SK-N-SH treated with all-trans-retinoic acid at 6 μM for 48 hours (cell line): Measurements from ENCODE around the gene MRPL52.
"Not testable (repeated sequence)": the region's sequence is repeated elsewhere in the genome, so short reads cannot be mapped to it uniquely, and the experiment has no call there.

Source experiments
- ATAC-seq: fragments of 200-7000 bp; cut with Tn5 transposase; 3 replicates; pipeline ENCODE4 v1.9.1; 2020; ENCODE audit warnings: mild to moderate bottlenecking, moderate library complexity
- ARNTL ChIP-seq: fragments of 450-650 bp; formaldehyde crosslinking; IDR thresholded peaks from 2 replicates; pipeline ENCODE4 v1.5.0; 2020; ENCODE audit warnings: low read depth, mild to moderate bottlenecking, moderate library complexity, borderline replicate concordance
- BACH2 ChIP-seq: fragments of 250-450 bp; sonication (Bioruptor Pico); IDR thresholded peaks from 2 replicates; pipeline ENCODE4 v1.9.0; 2021; ENCODE audit warnings: mild to moderate bottlenecking, borderline replicate concordance
- CREB5 ChIP-seq: fragments of 250-450 bp; sonication (Bioruptor Pico); IDR thresholded peaks from 2 replicates; pipeline ENCODE4 v1.5.1; 2020; ENCODE audit warnings: low read depth, mild to moderate bottlenecking, moderate library complexity
- CSDC2 ChIP-seq: fragments of 250-450 bp; sonication (Bioruptor Pico); IDR thresholded peaks from 2 replicates; pipeline ENCODE4 v1.5.0; 2020; ENCODE audit warnings: mild to moderate bottlenecking, moderate library complexity
- ESRRG ChIP-seq: fragments of 250-450 bp; sonication (Bioruptor Pico); IDR thresholded peaks from 2 replicates; pipeline ENCODE4 v1.6.1; 2021; ENCODE audit warnings: mild to moderate bottlenecking
- GLIS3 ChIP-seq: fragments of 250-450 bp; sonication (Bioruptor Pico); IDR thresholded peaks from 2 replicates; pipeline ENCODE4 v1.5.0; 2020; ENCODE audit warnings: mild to moderate bottlenecking, moderate library complexity
- ISL1 ChIP-seq: fragments of 250-450 bp; sonication (Bioruptor Pico); IDR thresholded peaks from 2 replicates; pipeline ENCODE4 v2.1.2; 2022; ENCODE audit warnings: mild to moderate bottlenecking, moderate library complexity
- PATZ1 ChIP-seq: fragments of 250-450 bp; sonication (Bioruptor Pico); IDR thresholded peaks from 2 replicates; pipeline ENCODE4 v1.8.0; 2020; ENCODE audit warnings: mild to moderate bottlenecking, moderate library complexity, borderline replicate concordance
- RARB ChIP-seq: fragments of 250-450 bp; sonication (Bioruptor Pico); IDR thresholded peaks from 2 replicates; pipeline ENCODE4 v1.8.0; 2021; ENCODE audit warnings: mild to moderate bottlenecking, moderate library complexity
- TCF4 ChIP-seq: fragments of 250-450 bp; sonication (Bioruptor Pico); IDR thresholded peaks from 2 replicates; pipeline ENCODE4 v1.8.0; 2021; ENCODE audit warnings: mild to moderate bottlenecking, moderate library complexity, borderline replicate concordance
- TOX ChIP-seq: fragments of 250-450 bp; sonication (Bioruptor Pico); IDR thresholded peaks from 2 replicates; pipeline ENCODE4 v1.8.0; 2021; ENCODE audit warnings: mild to moderate bottlenecking, moderate library complexity, borderline replicate concordance
- ZC3H10 ChIP-seq: fragments of 250-450 bp; sonication (Bioruptor Pico); IDR thresholded peaks from 2 replicates; pipeline ENCODE4 v1.5.1; 2021; ENCODE audit warnings: mild to moderate bottlenecking, moderate library complexity
- ZFP3 ChIP-seq: fragments of 250-450 bp; sonication (Bioruptor Pico); IDR thresholded peaks from 2 replicates; pipeline ENCODE4 v1.5.0; 2020; ENCODE audit warnings: mild to moderate bottlenecking, moderate library complexity
- ZFP30 ChIP-seq: fragments of 450-650 bp; formaldehyde crosslinking; IDR thresholded peaks from 2 replicates; pipeline ENCODE4 v1.5.0; 2022; ENCODE audit warnings: mild to moderate bottlenecking, moderate library complexity
- ZNF565 ChIP-seq: fragments of 450-650 bp; formaldehyde crosslinking; conservative IDR thresholded peaks from 2 replicates; pipeline ENCODE4 v1.5.0; 2020; ENCODE audit warnings: low read depth, mild to moderate bottlenecking, moderate library complexity
- ZNF8 ChIP-seq: fragments of 450-650 bp; formaldehyde crosslinking; IDR thresholded peaks from 2 replicates; pipeline ENCODE4 v1.5.0; 2020; ENCODE audit warnings: mild to moderate bottlenecking, moderate library complexity
- TF ChIP-seq, protein P1 (sequence below): fragments of 250-450 bp; sonication (Bioruptor Pico); IDR thresholded peaks from 2 replicates; pipeline ENCODE4 v1.5.0; 2020; ENCODE audit warnings: mild to moderate bottlenecking, moderate library complexity
- TF ChIP-seq, protein P2 (sequence below): fragments of 250-450 bp; sonication (Bioruptor Pico); IDR thresholded peaks from 2 replicates; pipeline ENCODE4 v1.5.1; 2021; ENCODE audit warnings: mild to moderate bottlenecking, moderate library complexity
- TF ChIP-seq, protein P3 (sequence below): fragments of 250-450 bp; sonication (Bioruptor Pico); IDR thresholded peaks from 2 replicates; pipeline ENCODE4 v1.8.0; 2021; ENCODE audit warnings: low read depth, mild to moderate bottlenecking, moderate library complexity, borderline replicate concordance

MRPL52 gene

DNA sequence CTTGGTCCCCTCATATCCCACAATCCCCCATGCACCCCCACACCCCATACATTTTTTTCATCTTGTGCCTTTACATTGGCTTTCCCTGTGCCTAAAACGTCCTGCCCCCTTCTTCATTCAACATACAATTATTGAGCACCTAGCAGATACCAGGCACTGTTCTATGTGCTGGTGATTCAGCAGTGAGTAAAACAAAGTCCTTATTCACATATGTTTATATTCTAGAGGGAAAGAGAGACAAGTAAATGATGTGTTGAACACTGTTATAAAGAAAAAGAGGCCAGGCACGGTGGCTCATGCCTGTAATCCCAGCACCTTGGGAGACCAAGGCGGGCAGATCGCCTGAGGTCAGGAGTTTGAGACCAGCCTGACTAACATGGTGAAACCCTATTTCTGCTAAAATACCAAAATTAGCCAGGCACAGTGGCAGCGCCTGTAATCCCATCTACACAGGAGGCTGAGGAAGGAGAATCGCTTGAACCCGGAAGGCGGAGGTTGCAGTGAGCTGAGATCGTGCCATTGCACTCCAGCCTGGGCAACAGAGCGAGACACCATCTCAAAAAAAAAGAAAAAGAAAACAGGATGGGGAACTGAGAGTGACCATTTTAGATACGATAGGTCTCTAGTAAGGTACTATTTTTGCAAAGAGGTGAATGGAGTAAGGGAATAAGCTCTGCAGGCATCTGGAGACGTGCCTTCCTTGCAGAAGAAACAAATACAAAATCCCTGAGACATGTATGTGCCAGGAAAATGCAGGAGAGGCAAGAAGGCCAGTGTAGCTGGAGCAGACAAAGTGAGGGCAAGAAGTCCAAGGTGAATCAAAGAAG lies 26.6 kb upstream of the MRPL52 start:
- TF ChIP-seq, protein P1, sequence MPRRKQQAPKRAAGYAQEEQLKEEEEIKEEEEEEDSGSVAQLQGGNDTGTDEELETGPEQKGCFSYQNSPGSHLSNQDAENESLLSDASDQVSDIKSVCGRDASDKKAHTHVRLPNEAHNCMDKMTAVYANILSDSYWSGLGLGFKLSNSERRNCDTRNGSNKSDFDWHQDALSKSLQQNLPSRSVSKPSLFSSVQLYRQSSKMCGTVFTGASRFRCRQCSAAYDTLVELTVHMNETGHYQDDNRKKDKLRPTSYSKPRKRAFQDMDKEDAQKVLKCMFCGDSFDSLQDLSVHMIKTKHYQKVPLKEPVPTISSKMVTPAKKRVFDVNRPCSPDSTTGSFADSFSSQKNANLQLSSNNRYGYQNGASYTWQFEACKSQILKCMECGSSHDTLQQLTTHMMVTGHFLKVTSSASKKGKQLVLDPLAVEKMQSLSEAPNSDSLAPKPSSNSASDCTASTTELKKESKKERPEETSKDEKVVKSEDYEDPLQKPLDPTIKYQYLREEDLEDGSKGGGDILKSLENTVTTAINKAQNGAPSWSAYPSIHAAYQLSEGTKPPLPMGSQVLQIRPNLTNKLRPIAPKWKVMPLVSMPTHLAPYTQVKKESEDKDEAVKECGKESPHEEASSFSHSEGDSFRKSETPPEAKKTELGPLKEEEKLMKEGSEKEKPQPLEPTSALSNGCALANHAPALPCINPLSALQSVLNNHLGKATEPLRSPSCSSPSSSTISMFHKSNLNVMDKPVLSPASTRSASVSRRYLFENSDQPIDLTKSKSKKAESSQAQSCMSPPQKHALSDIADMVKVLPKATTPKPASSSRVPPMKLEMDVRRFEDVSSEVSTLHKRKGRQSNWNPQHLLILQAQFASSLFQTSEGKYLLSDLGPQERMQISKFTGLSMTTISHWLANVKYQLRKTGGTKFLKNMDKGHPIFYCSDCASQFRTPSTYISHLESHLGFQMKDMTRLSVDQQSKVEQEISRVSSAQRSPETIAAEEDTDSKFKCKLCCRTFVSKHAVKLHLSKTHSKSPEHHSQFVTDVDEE (CRISPR knock-in tag), result no peak
- TF ChIP-seq TOX (CRISPR knock-in tag), result no peak
- TF ChIP-seq BACH2, result no peak
- TF ChIP-seq, protein P2, sequence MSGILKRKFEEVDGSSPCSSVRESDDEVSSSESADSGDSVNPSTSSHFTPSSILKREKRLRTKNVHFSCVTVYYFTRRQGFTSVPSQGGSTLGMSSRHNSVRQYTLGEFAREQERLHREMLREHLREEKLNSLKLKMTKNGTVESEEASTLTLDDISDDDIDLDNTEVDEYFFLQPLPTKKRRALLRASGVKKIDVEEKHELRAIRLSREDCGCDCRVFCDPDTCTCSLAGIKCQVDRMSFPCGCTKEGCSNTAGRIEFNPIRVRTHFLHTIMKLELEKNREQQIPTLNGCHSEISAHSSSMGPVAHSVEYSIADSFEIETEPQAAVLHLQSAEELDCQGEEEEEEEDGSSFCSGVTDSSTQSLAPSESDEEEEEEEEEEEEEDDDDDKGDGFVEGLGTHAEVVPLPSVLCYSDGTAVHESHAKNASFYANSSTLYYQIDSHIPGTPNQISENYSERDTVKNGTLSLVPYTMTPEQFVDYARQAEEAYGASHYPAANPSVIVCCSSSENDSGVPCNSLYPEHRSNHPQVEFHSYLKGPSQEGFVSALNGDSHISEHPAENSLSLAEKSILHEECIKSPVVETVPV (CRISPR knock-in tag), result no peak
- TF ChIP-seq TCF4 (CRISPR knock-in tag), result no peak
- no peak for TF ChIP-seq CREB5 (CRISPR knock-in tag)
- TF ChIP-seq, protein P3, sequence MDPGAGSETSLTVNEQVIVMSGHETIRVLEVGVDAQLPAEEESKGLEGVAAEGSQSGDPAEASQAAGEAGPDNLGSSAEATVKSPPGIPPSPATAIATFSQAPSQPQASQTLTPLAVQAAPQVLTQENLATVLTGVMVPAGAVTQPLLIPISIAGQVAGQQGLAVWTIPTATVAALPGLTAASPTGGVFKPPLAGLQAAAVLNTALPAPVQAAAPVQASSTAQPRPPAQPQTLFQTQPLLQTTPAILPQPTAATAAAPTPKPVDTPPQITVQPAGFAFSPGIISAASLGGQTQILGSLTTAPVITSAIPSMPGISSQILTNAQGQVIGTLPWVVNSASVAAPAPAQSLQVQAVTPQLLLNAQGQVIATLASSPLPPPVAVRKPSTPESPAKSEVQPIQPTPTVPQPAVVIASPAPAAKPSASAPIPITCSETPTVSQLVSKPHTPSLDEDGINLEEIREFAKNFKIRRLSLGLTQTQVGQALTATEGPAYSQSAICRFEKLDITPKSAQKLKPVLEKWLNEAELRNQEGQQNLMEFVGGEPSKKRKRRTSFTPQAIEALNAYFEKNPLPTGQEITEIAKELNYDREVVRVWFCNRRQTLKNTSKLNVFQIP (CRISPR knock-in tag), result no peak
- no peak for TF ChIP-seq ARNTL
- no peak for TF ChIP-seq ZNF565
- TF ChIP-seq ZC3H10, result no peak
- TF ChIP-seq CSDC2 (CRISPR knock-in tag), result no peak
- no peak for TF ChIP-seq ESRRG (CRISPR knock-in tag)
- TF ChIP-seq ZNF8 (CRISPR knock-in tag), result no peak
- TF ChIP-seq ZFP3, result no peak
- no peak for TF ChIP-seq PATZ1 (CRISPR knock-in tag)
- TF ChIP-seq ZFP30 (CRISPR knock-in tag), result no peak
- TF ChIP-seq GLIS3 (CRISPR knock-in tag), result no peak
- no peak for TF ChIP-seq ISL1
- no peak for ATAC-seq

DNA sequence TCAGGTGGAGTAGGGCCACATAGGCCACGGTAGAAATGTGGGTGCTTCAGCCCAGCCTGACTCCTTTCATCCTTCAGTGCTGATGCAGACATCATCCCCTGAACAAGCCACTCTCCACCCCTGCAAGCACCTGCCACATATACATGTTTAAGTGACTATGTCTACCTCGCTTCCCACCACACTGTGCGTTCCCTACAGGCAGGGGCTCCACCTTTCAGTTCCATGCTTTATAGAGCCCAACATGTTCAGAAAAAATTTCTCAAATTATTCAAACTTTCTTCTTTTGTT lies 26.1 kb upstream of the MRPL52 start:
- no peak for ATAC-seq
- TF ChIP-seq, protein P1 (CRISPR knock-in tag), result no peak
- TF ChIP-seq, protein P2 (CRISPR knock-in tag), result no peak
- no peak for TF ChIP-seq GLIS3 (CRISPR knock-in tag)
- TF ChIP-seq, protein P3 (CRISPR knock-in tag), result no peak
- TF ChIP-seq BACH2, result no peak
- no peak for TF ChIP-seq RARB (CRISPR knock-in tag)
- TF ChIP-seq ESRRG (CRISPR knock-in tag), result no peak
- TF ChIP-seq ISL1, result no peak
- no peak for TF ChIP-seq ZNF8 (CRISPR knock-in tag)

GRCh38 chr14:22805235-22805634 lies 24.5 kb upstream of the MRPL52 start:
- ATAC-seq, result not testable (repeated sequence)
